GM23338 (cell line): ENCODE data around the gene RNF26. TPM values are rescaled to one million over a fixed set of nuclear protein-coding genes. Genes with fewer than 3 reads are reported as not detected.

Experiments
- ATAC-seq: fragments of 200-7000 bp; cut with Tn5 transposase; 3 replicates; pipeline ENCODE4 v1.9.1; 2020
- DNase-seq: peaks from one replicate; pipeline ENCODE4 v3.0.0-alpha.2; 2015; ENCODE audit warnings: low spot score
- H2AFZ ChIP-seq: fragments of 200-600 bp; sonication (generic); 2 replicates; pipeline ENCODE4 v1.8.0; 2016; ENCODE audit warnings: antibody characterized with exemption, mild to moderate bottlenecking, moderate library complexity
- H3F3A ChIP-seq: fragments of 200-600 bp; sonication (generic); replicated peaks from 2 replicates; pipeline ENCODE4 v1.8.0; 2017; ENCODE audit warnings: antibody characterized with exemption, mixed run types, low read depth
- H3K27ac ChIP-seq: fragments of 200-600 bp; sonication (generic); 2 replicates; pipeline ENCODE4 v1.6.1; 2016; ENCODE audit warnings: low read depth
- H3K27me3 ChIP-seq: fragments of 200-600 bp; sonication (generic); 2 replicates; pipeline ENCODE4 v1.8.0; 2016; ENCODE audit warnings: mild to moderate bottlenecking, mixed run types, moderate library complexity; ENCODE audit not compliant: insufficient read depth
- H3K36me3 ChIP-seq: fragments of 200-600 bp; sonication (generic); 2 replicates; pipeline ENCODE4 v1.8.0; 2016; ENCODE audit warnings: mild to moderate bottlenecking; ENCODE audit not compliant: insufficient read depth
- H3K4me1 ChIP-seq: fragments of 200-600 bp; sonication (generic); 2 replicates; pipeline ENCODE4 v1.8.0; 2016; ENCODE audit warnings: mild to moderate bottlenecking, moderate library complexity; ENCODE audit not compliant: insufficient read depth
- H3K4me2 ChIP-seq: fragments of 200-600 bp; sonication (generic); 2 replicates; pipeline ENCODE4 v1.7.1; 2017; ENCODE audit warnings: mixed run types
- H3K4me3 ChIP-seq: fragments of 200-600 bp; sonication (generic); 2 replicates; pipeline ENCODE4 v1.6.1; 2016; ENCODE audit warnings: mixed run types
- H3K79me2 ChIP-seq: fragments of 200-600 bp; sonication (generic); replicated peaks from 2 replicates; pipeline ENCODE4 v1.8.0; 2017; ENCODE audit warnings: mild to moderate bottlenecking; ENCODE audit not compliant: insufficient read depth
- H3K9me2 ChIP-seq: fragments of 200-600 bp; sonication (generic); 2 replicates; pipeline ENCODE4 v1.8.0; 2017; ENCODE audit not compliant: insufficient read depth
- H4K20me1 ChIP-seq: fragments of 200-600 bp; sonication (generic); replicated peaks from 2 replicates; pipeline ENCODE4 v1.8.0; 2017; ENCODE audit warnings: mild to moderate bottlenecking; ENCODE audit not compliant: insufficient read depth
- H3K27ac Mint-ChIP-seq: 2 replicates; pipeline ENCODE4 v1.8.0; 2020; ENCODE audit warnings: inconsistent platforms, mild to moderate bottlenecking, moderate library complexity, mixed read lengths
- H3K27me3 Mint-ChIP-seq: 3 replicates; pipeline ENCODE4 v1.8.0; 2022; ENCODE audit warnings: low read depth, mild to moderate bottlenecking, moderate library complexity, mixed read lengths, inconsistent platforms; ENCODE audit not compliant: insufficient read depth, poor library complexity
- H3K36me3 Mint-ChIP-seq: 3 replicates; pipeline ENCODE4 v1.8.0; 2021; ENCODE audit warnings: low read depth, mild to moderate bottlenecking, inconsistent platforms, moderate library complexity, mixed read lengths
- H3K4me1 Mint-ChIP-seq: 3 replicates; pipeline ENCODE4 v1.8.0; 2020; ENCODE audit warnings: mild to moderate bottlenecking, inconsistent platforms, mixed read lengths
- H3K4me3 Mint-ChIP-seq: 3 replicates; pipeline ENCODE4 v1.8.0; 2021; ENCODE audit warnings: moderate library complexity, mild to moderate bottlenecking, inconsistent platforms, mixed read lengths
- H3K9me3 Mint-ChIP-seq: 3 replicates; pipeline ENCODE4 v1.8.0; 2020; ENCODE audit warnings: moderate library complexity, mild to moderate bottlenecking, inconsistent platforms, mixed read lengths
- NANOG ChIP-seq: IDR thresholded peaks from 2 replicates; pipeline ENCODE4 v1.6.1; 2016; ENCODE audit warnings: antibody characterized with exemption, borderline replicate concordance
- polyA plus RNA-seq: library from polyadenylated mRNA; unstranded; fragments of >200 nt; fragmentation: Nextera tagmentation; extraction: Ambion mirVana; gene quantifications from 2 replicates; pipeline ENCODE4 v1.2.1, GENCODE V29; 2016
- total RNA-seq: library from RNA; depleted of rRNA; stranded (reverse); fragments of >200 nt; shearing (Covaris generic); gene quantifications from 2 replicates; pipeline ENCODE4 v1.2.3, GENCODE V29; 2014
- TF ChIP-seq, protein P1 (sequence below): IDR thresholded peaks from one replicate; pipeline ENCODE4 v1.6.1; 2018; ENCODE audit warnings: antibody characterized with exemption; ENCODE audit not compliant: unreplicated experiment
- TF ChIP-seq, protein P2 (sequence below), 2 experiments: fragments of 200-600 bp in 1 of 2; sonication (generic) in 1 of 2; conservative IDR thresholded peaks; 2 replicates each; pipeline versions ENCODE4 v1.5.1 to v1.6.1; 2016 to 2017; ENCODE audit warnings: antibody characterized with exemption in 2 of 2, low read depth in 2 of 2, mild to moderate bottlenecking in 2 of 2, moderate library complexity in 1 of 2

Gene RNF26
- total and polyA plus RNA-seq, 2 experiments from 2014 or later = 31.8 to 58.3 TPM

DNA sequence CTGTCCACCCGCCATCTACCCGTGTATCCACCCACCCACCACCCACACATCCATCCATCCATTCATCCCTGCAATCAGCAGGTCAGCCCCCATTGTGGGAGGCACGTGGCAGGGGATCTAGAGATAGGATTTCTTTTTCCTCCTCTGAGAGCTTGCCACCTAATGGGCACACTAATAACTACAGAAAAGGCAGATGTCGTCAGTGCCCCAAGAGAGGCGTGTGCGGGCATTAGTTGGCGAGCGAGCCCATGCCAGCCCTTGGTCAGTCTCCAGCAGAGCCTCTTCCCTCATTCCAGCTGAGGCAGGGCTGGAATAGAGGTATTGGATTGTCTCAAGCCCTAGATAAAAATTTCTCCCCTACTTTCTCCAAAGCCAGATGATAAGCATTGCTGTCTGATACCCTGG lies 37.5 kb downstream of the RNF26 start:
- Histone ChIP-seq H3K9me2 (no peaks in the 10 kb centered on the region), H3K4me2 (no peak overlapping the region), H2AFZ (no peak overlapping the region), H3K4me3 (no peak overlapping the region), H4K20me1 (no peaks in the 10 kb centered on the region; the same call in 1 of the 2 replicates), H3F3A (no peaks in the 10 kb centered on the region), H3K4me1 (peaks cover 23% of the 10 kb centered on the region), H3K27ac (no peak overlapping the region), H3K79me2 (no peaks in the 10 kb centered on the region), H3K27me3 (no peaks in the 10 kb centered on the region; the same call in 1 of the 2 replicates), H3K36me3 (no peaks in the 10 kb centered on the region)
- TF ChIP-seq, protein P1, sequence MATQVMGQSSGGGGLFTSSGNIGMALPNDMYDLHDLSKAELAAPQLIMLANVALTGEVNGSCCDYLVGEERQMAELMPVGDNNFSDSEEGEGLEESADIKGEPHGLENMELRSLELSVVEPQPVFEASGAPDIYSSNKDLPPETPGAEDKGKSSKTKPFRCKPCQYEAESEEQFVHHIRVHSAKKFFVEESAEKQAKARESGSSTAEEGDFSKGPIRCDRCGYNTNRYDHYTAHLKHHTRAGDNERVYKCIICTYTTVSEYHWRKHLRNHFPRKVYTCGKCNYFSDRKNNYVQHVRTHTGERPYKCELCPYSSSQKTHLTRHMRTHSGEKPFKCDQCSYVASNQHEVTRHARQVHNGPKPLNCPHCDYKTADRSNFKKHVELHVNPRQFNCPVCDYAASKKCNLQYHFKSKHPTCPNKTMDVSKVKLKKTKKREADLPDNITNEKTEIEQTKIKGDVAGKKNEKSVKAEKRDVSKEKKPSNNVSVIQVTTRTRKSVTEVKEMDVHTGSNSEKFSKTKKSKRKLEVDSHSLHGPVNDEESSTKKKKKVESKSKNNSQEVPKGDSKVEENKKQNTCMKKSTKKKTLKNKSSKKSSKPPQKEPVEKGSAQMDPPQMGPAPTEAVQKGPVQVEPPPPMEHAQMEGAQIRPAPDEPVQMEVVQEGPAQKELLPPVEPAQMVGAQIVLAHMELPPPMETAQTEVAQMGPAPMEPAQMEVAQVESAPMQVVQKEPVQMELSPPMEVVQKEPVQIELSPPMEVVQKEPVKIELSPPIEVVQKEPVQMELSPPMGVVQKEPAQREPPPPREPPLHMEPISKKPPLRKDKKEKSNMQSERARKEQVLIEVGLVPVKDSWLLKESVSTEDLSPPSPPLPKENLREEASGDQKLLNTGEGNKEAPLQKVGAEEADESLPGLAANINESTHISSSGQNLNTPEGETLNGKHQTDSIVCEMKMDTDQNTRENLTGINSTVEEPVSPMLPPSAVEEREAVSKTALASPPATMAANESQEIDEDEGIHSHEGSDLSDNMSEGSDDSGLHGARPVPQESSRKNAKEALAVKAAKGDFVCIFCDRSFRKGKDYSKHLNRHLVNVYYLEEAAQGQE = no peak
- TF ChIP-seq, protein P2, sequence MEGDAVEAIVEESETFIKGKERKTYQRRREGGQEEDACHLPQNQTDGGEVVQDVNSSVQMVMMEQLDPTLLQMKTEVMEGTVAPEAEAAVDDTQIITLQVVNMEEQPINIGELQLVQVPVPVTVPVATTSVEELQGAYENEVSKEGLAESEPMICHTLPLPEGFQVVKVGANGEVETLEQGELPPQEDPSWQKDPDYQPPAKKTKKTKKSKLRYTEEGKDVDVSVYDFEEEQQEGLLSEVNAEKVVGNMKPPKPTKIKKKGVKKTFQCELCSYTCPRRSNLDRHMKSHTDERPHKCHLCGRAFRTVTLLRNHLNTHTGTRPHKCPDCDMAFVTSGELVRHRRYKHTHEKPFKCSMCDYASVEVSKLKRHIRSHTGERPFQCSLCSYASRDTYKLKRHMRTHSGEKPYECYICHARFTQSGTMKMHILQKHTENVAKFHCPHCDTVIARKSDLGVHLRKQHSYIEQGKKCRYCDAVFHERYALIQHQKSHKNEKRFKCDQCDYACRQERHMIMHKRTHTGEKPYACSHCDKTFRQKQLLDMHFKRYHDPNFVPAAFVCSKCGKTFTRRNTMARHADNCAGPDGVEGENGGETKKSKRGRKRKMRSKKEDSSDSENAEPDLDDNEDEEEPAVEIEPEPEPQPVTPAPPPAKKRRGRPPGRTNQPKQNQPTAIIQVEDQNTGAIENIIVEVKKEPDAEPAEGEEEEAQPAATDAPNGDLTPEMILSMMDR (conservative IDR thresholded peaks at IDR 0.05; ENCODE audit: low read depth in 2 of 2) = peak in 1 of 2 experiments; percentile 40; a peak in 2 of 4 replicates
- DNase-seq = no peak
- Mint-ChIP-seq H3K27me3 (peaks cover 22% of the 10 kb centered on the region), H3K27ac (no peak overlapping the region), H3K36me3 (no peaks in the 10 kb centered on the region; the same call in 2 of the 3 replicates), H3K4me1 (peaks cover 64% of the 10 kb centered on the region), H3K9me3 (no peaks in the 10 kb centered on the region), H3K4me3 (no peak overlapping the region)
- ATAC-seq = no peak

DNA sequence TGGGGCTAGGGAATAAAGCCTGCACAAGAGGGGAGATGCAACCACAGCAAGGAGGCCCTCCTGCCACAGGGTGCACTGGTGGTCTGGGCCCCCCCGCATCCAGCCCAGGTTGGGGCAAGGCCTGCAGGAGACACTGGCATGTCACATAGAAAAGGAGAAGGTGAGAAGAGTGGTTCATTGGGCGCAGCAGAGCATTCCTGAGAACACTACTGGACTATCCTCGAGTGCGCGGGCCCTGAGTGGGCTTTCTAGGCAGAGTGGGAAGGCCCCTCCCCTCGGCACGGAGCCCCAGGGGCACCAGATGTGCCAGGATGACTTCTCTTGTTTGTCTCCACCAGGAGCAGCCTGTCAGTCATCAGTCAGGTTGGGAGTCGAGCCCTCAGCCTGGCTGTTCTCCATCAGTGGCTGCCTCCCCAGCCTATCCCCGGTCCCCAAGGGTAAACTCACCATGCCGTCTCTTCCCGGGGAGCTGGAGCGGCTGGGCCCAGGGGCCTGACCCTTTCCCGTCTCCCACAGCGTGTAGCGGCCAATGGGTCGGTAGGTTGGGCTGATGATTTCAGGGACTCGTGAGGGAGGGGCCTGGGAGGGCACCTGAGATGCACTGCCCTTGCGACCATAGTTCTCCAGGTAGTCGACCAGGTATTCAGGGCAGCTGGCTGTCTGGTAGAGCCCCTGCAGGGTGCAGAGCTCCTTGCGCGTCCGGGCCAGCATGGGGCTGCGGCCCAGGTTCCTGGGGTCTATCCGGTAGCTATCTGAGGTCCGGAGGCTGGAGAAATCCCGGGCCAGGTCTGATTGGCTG lies 38.1 kb downstream of the RNF26 start:
- Mint-ChIP-seq H3K27ac (no peak overlapping the region), H3K4me1 (peaks cover 69% of the 10 kb centered on the region), H3K27me3 (peaks cover 19% of the 10 kb centered on the region), H3K9me3 (no peaks in the 10 kb centered on the region), H3K4me3 (no peak overlapping the region), H3K36me3 (no peaks in the 10 kb centered on the region; the same call in 2 of the 3 replicates)
- H3K4me3 ChIP-seq = no peak overlapping the region
- no peak for TF ChIP-seq NANOG
- DNase-seq (no peak), ATAC-seq (no peak)
- no peaks in the 10 kb centered on the region for H3K36me3 ChIP-seq
- H3K27me3 ChIP-seq = no peaks in the 10 kb centered on the region
- no peaks in the 10 kb centered on the region for H3K79me2 ChIP-seq
- H2AFZ ChIP-seq = no peak overlapping the region
- no peaks in the 10 kb centered on the region; the same call in 1 of the 2 replicates for H4K20me1 ChIP-seq
- no peak overlapping the region for H3K4me2 ChIP-seq
- no peaks in the 10 kb centered on the region for H3F3A ChIP-seq
- H3K4me1 ChIP-seq = peaks cover 28% of the 10 kb centered on the region
- H3K27ac ChIP-seq = no peak overlapping the region
- no peaks in the 10 kb centered on the region for H3K9me2 ChIP-seq
